Measurements from ENCODE around the gene POC1B.

The POC1B gene

GRCh38 chr12:89373763-89374572 lies 151.9 kb downstream of the POC1B start:
- DNase-seq (ENCODE audit: extremely low read depth, low read depth) = no peak
- TF ChIP-seq CTCF (IDR thresholded peaks at IDR 0.05; ENCODE audit: low read depth, low read length) = no peak

DNA sequence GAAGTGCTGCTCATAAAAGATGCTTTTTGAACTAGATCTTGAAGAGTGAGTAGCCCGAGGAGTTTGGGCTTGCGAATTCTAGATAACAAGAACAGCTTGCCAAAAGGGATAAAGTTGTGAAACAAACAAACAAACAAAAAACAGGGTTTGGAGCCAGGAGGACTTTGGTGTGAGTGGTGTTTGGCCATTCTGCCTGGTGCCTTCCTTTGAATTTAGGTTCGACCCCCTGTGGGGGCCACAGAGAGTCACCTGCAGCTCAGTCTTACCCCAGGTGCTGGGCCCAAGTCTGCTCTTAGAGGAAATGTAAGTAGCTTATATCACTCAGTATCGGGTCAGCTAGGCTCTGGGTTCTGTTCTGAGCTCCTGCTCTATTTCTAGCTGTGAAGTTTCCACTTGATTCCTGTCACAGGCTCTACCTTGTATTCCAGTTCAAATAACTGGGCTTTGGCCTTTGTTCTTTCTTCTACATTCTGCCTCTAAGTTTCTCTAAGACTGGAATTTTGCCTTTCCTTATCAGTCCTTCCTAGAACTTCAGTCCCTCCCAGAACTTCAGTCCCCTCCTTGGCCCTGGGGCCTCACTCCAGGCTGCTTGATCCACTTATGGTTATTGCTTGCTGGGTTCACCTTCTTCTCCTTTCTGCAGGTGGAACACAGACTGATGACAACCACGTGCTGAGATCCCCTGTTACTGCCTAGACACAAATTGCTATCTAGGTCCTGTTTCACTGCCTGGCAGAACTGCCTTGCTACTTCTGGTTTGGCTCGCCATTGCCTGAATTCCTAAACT lies 153.1 kb downstream of the POC1B start:
- TF ChIP-seq CTCF (IDR thresholded peaks at IDR 0.05; ENCODE audit: low read depth, low read length) = no peak
- no peak for DNase-seq (ENCODE audit: extremely low read depth, low read depth)

GRCh38 chr12:89370850-89371249 lies 155.0 kb downstream of the POC1B start:
- no peak for DNase-seq (ENCODE audit: extremely low read depth, low read depth)
- TF ChIP-seq CTCF (IDR thresholded peaks at IDR 0.05; ENCODE audit: low read depth, low read length) = no peak

GRCh38 chr12:89370421-89370831 lies 155.4 kb downstream of the POC1B start:
- TF ChIP-seq CTCF (IDR thresholded peaks at IDR 0.05; ENCODE audit: low read depth, low read length) = no peak
- DNase-seq (ENCODE audit: extremely low read depth, low read depth) = no peak
